Muscle layer of duodenum (tissue), 2 donors: ENCODE data around the gene YBX1.

ENCODE experiments used
- H3K27ac ChIP-seq: one replicate; pipeline ENCODE4 v1.7.0; 2013; ENCODE audit warnings: mild to moderate bottlenecking, low read length
- H3K27me3 ChIP-seq: one replicate; pipeline ENCODE4 v1.7.0; 2013; ENCODE audit warnings: low read depth, mild to moderate bottlenecking, control low read depth, low read length
- H3K36me3 ChIP-seq, 2 donors: one replicate each; pipeline ENCODE4 v1.7.0; 2013; ENCODE audit warnings: low read length in 2 of 2, control low read depth in 1 of 2, mild to moderate bottlenecking in 1 of 2; ENCODE audit not compliant: insufficient read depth in 2 of 2, control insufficient read depth in 1 of 2
- H3K4me1 ChIP-seq, 2 donors: one replicate each; pipeline ENCODE4 v1.7.0; 2013; ENCODE audit warnings: low read length in 2 of 2, mild to moderate bottlenecking in 2 of 2, control low read depth in 1 of 2, moderate library complexity in 1 of 2; ENCODE audit not compliant: insufficient read depth in 2 of 2, control insufficient read depth in 1 of 2
- H3K4me3 ChIP-seq, 2 donors: one replicate each; pipeline ENCODE4 v1.7.0; 2013; ENCODE audit warnings: low read length in 2 of 2, low read depth in 1 of 2, mild to moderate bottlenecking in 1 of 2
- H3K9me3 ChIP-seq, 2 donors: one replicate each; pipeline ENCODE4 v1.7.0; 2013; ENCODE audit warnings: low read length in 2 of 2, control low read depth in 1 of 2, mild to moderate bottlenecking in 1 of 2; ENCODE audit not compliant: control insufficient read depth in 1 of 2
- donor health status: healthy.

The YBX1 gene

DNA sequence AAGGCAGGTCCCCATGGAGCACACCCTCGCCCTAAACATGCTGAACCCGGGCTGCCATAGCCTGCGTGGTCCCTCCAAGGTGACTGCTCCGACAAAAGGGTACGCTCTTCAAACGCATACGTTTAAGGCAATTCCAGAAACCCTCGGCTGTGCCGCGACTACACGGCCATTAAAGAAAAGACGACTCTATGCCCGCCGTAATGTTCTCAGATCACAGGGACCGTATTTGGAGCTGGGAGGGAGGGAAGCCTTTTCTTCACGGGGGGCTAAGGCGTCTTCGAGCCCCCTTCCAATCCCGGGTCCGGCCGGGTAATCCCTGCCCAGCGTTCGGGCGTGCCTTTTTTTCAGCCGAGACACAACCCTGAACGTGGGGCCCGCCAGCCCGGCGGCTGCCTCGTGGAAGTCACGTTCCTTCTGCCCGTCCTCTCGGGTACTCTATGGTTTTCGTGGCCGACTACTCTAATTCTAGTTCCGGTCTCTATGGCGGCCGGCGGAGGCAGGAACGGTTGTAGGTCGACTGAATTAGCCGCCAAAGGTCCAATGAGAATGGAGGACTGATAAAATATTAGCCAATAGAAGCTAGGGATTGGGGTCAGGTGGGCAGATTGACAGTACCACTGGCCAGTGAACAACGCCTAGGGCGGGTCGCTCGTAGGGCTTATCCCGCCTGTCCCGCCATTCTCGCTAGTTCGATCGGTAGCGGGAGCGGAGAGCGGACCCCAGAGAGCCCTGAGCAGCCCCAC, at the start of gene YBX1:
YBX1 (plus strand) TSS at position 678 of the 743 bp plus-strand sequence. CDS start 148 bp downstream, outside the sequence.
- Histone ChIP-seq H3K9me3 (no peaks in the 10 kb centered on the region), H3K36me3 (peaks cover 0 to 9% of the 10 kb centered on the region in 2 donors), H3K27ac (peak within 1 kb of the TSS; percentile 86), H3K4me1 (peaks cover 19 to 47% of the 10 kb centered on the region in 2 donors), H3K27me3 (no peaks in the 10 kb centered on the region), H3K4me3 (peak within 1 kb of the TSS; percentile 87 to 88)

GRCh38 chr1:42639116-42639515, 43.1 kb upstream of the YBX1 start:
- Histone ChIP-seq H3K27ac (no peak overlapping the region), H3K27me3 (no peaks in the 10 kb centered on the region), H3K4me1 (no peaks in the 10 kb centered on the region), H3K4me3 (no peak overlapping the region), H3K9me3 (no peaks in the 10 kb centered on the region), H3K36me3 (no peaks in the 10 kb centered on the region)

DNA sequence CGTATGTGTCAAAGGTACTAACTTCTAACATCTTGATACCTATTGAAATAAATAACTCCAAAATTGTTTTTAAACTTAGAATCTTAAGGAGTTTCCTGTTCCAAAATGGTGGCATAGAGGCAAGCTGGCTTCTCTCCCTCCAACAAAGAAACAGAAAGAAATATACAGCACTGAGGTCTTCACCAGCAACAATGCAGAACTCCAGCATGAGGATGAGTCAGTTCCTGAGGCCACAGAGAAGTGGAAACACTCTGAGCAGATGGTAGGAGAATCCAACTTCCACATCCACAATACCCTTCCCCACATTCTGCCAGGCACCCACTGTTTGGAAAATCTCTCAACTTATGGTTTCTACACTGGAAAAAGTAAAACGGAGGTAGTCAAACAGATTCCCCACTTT, 36.2 kb upstream of the YBX1 start:
- H3K36me3 ChIP-seq = no peaks in the 10 kb centered on the region
- no peaks in the 10 kb centered on the region for H3K27me3 ChIP-seq
- no peak overlapping the region for H3K27ac ChIP-seq
- H3K4me3 ChIP-seq = no peak overlapping the region
- no peaks in the 10 kb centered on the region for H3K4me1 ChIP-seq
- H3K9me3 ChIP-seq = no peaks in the 10 kb centered on the region

DNA sequence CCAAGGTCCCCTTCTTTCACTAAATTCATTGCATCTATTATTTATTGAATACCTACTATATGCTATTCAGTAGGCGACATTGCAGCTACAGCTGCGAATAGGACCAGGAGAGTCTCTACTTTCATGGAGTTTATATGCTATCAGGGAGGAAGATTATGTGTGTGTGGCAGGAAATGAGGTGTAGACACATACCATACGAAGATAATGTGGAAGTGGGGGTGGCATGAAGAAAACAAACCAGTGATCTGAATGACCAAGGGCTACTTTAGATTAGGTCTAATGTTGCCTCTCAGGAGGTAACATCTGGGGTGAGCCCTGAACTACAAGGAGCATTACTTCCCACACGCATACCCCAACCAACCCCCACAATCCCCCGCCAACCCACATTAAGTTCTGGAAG, 25.0 kb upstream of the YBX1 start:
- Histone ChIP-seq H3K27me3 (no peaks in the 10 kb centered on the region), H3K4me1 (peaks cover 4 to 15% of the 10 kb centered on the region in 2 donors), H3K36me3 (peaks cover 0 to 14% of the 10 kb centered on the region in 2 donors), H3K9me3 (no peaks in the 10 kb centered on the region), H3K27ac (peak overlapping the region; percentile 93), H3K4me3 (peak overlapping the region; percentile 93 to 95)

DNA sequence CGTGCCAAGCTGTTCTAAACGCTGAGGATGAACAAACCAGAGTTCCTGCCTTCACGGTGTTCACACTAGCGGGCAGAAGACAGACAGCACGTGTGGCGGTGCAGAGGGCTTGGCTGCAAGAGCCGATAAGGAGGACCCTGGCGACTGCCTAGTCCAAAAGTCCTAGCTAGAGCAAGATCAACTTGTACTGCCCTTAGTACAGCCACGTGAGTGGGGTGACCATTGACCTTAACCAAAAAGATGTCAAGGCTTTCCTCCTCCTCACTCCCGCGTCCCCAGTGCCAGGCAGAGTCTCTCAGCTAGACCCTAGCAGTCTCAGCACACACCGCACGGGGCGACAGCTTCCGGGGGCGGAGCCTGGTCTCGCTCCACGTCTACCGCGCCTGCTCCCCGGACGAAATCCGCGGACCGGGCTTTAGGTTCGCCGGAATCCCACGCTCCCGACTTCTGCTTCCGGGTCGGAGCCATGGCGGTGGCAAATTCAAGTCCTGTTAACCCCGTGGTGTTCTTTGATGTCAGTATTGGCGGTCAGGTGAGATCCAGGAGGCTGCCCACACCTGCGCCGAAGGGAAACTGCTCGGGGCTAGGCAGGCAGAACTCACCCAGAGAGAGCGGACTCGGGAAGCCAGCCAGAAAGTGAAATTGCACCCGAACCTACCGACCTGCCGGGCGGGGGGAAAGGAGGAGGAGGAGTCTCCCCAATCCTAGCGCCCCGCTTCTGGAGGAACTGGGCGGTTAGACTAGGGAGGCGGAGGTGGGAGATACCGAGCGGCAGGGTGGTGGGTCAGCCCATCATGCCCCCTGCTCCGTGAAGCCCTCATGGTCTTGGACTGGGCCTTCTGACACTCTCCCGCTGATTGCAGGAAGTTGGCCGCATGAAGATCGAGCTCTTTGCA, 24.0 kb upstream of the YBX1 start, which contains the start of gene PPIH:
PPIH (plus strand) TSS at position 443 of the 896 bp plus-strand sequence; CDS start at position 467, 24 bp downstream.
- peak within 1 kb of the TSS; percentile 93 for H3K27ac ChIP-seq
- no peaks in the 10 kb centered on the region for H3K27me3 ChIP-seq
- peaks cover 4 to 15% of the 10 kb centered on the region in 2 donors for H3K4me1 ChIP-seq
- no peaks in the 10 kb centered on the region for H3K9me3 ChIP-seq
- H3K4me3 ChIP-seq = peak within 1 kb of the TSS; percentile 93 to 95
- peaks cover 0 to 18% of the 10 kb centered on the region in 2 donors for H3K36me3 ChIP-seq

GRCh38 chr1:42658877-42659337, 23.3 kb upstream of the YBX1 start:
- Histone ChIP-seq H3K27ac (peak overlapping the region; percentile 93), H3K9me3 (no peaks in the 10 kb centered on the region)

GRCh38 chr1:42660907-42661500, 21.2 kb upstream of the YBX1 start:
- peaks cover 4 to 15% of the 10 kb centered on the region in 2 donors for H3K4me1 ChIP-seq
- H3K27me3 ChIP-seq = no peaks in the 10 kb centered on the region
- H3K4me3 ChIP-seq = no peak overlapping the region
- H3K9me3 ChIP-seq = no peaks in the 10 kb centered on the region
- peaks cover 17 to 44% of the 10 kb centered on the region in 2 donors for H3K36me3 ChIP-seq
- H3K27ac ChIP-seq = no peak overlapping the region

More at GRCh38 chr1:42658877-42659337, 23.3 kb upstream of the YBX1 start:
- peaks cover 4 to 15% of the 10 kb centered on the region in 2 donors for H3K4me1 ChIP-seq
- peaks cover 3 to 24% of the 10 kb centered on the region in 2 donors for H3K36me3 ChIP-seq
- no peaks in the 10 kb centered on the region for H3K27me3 ChIP-seq
- H3K4me3 ChIP-seq = peak overlapping the region; percentile 93 to 95

DNA sequence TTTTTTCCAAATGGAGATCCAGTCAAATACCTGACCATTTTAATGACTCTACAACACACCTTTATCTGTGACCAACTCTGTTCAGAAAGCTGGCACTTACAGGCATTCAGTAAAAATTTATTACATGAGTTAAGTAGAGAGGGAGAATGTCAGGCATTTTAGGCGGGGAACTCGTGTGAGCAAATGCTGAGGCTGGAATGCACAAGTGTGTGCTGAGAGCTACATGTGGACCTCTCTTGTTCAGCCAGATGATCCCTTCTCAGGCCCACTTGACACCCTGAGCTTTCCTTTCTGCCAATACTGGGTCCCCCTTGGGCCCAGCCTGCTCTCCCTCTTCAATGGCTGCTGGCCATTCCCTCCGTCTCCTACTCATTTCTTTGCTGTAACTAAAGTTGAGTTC, 12.3 kb upstream of the YBX1 start:
- Histone ChIP-seq H3K36me3 (peaks cover 21 to 55% of the 10 kb centered on the region in 2 donors), H3K4me1 (peaks cover 0 to 4% of the 10 kb centered on the region in 2 donors), H3K9me3 (no peaks in the 10 kb centered on the region), H3K4me3 (no peak overlapping the region), H3K27me3 (no peaks in the 10 kb centered on the region), H3K27ac (no peak overlapping the region)

DNA sequence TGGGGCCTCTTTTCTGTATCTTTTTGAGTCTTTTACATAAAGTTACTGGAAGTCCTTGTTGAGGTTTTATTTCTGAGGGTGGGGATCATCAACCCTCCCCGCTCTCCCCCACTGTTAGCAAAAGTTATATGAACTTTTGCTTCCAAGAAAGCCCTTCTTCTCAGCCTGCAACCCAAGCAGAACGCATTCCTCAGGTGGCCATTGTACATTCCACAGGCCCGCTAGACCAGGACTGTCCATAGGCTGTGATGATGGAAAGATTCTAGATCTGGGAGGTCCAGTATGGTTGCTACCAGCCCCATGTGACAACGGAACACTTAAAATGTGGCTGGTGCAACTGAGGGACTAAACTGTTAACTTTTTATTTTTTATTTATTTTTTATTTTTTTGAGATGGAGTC, 11.8 kb upstream of the YBX1 start:
- H3K4me3 ChIP-seq = no peak overlapping the region
- H3K9me3 ChIP-seq = no peaks in the 10 kb centered on the region
- peaks cover 0 to 4% of the 10 kb centered on the region in 2 donors for H3K4me1 ChIP-seq
- peaks cover 22 to 51% of the 10 kb centered on the region in 2 donors for H3K36me3 ChIP-seq
- no peak overlapping the region for H3K27ac ChIP-seq
- H3K27me3 ChIP-seq = no peaks in the 10 kb centered on the region

- Histone ChIP-seq H3K27me3 (no peaks in the 10 kb centered on the region), H3K27ac (no peak overlapping the region), H3K4me1 (peaks cover 0 to 4% of the 10 kb centered on the region in 2 donors), H3K36me3 (peaks cover 11 to 19% of the 10 kb centered on the region in 2 donors), H3K9me3 (no peaks in the 10 kb centered on the region), H3K4me3 (no peak overlapping the region)
These were observed 8.0 kb upstream of the YBX1 start for GRCh38 chr1:42674214-42674613.

DNA sequence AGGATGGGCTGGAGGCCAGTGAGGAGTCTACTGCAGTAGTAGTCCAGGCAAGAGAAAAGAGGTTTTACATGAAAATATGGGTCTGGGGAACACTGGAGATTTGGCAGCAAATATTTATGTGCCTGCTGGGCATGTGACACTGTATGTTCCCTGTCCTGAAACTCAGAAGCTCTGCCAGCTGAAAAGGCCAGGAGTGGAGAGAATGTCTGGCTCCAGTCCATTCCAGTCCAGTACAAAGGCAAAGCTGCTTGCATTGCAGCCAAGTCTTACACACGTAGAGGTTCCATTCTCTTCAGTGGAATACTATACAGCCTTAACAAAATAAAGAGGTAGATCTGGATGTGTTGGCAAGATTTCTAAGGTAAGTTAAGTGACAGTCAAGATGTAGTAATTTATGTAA, 7.5 kb upstream of the YBX1 start:
- no peaks in the 10 kb centered on the region for H3K9me3 ChIP-seq
- H3K27ac ChIP-seq = no peak overlapping the region
- H3K36me3 ChIP-seq = peaks cover 11 to 17% of the 10 kb centered on the region in 2 donors
- no peaks in the 10 kb centered on the region for H3K27me3 ChIP-seq
- no peak overlapping the region for H3K4me3 ChIP-seq
- H3K4me1 ChIP-seq = peaks cover 0 to 4% of the 10 kb centered on the region in 2 donors
